HG03575 (cell line): ENCODE results near the gene RNF151.

Experiments used
- ATAC-seq: cut with Tn5 transposase; IDR thresholded peaks from one replicate; pipeline ENCODE4 v1.9.1; 2021; ENCODE audit not compliant: unreplicated experiment, insufficient number of reproducible peaks, low FRiP score; ENCODE audit errors: extremely low read depth

Gene RNF151

GRCh38 chr16:1974157-1975070 lies 7.8 kb downstream of the RNF151 start:
- no peak for ATAC-seq

DNA sequence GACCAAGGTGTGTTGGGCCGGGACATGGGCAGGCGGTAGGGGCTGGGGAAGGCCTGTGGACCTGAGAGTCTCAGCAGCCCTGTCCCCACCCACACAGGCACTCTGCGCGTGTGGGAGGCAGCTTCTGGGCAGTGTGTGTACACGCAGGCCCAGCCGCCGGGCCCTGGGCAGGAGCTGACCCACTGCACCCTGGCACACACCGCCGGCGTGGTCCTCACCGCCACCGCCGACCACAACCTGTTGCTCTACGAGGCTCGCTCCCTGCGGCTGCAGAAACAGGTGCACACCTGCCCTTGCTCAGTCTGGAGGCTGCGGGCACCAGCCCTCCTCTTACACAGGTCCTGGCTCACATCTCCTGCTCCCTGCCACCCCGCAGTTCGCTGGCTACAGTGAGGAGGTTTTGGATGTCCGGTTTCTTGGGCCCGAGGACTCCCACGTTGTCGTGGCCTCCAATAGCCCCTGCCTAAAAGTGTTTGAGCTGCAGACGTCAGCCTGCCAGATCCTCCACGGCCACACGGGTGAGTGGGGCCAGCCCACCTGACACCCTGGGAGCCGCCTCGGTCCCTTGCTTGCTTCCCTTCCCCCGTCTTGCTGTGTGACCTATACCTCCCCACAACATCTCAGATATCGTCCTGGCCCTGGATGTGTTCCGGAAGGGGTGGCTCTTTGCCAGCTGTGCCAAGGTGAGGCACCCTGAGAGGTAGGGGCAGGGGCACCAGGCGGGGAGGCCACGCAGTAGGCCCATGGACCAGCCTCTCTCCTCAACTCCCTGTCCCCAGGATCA lies 9.0 kb downstream of the RNF151 start:
- ATAC-seq: no peak

GRCh38 chr16:1976216-1976520 lies 9.5 kb downstream of the RNF151 start:
- no peak for ATAC-seq

- ATAC-seq: no peak
Observed at GRCh38 chr16:1976951-1977874, 10.6 kb downstream of the RNF151 start.

- no peak for ATAC-seq
Observed at GRCh38 chr16:1977875-1978268, 11.2 kb downstream of the RNF151 start.

DNA sequence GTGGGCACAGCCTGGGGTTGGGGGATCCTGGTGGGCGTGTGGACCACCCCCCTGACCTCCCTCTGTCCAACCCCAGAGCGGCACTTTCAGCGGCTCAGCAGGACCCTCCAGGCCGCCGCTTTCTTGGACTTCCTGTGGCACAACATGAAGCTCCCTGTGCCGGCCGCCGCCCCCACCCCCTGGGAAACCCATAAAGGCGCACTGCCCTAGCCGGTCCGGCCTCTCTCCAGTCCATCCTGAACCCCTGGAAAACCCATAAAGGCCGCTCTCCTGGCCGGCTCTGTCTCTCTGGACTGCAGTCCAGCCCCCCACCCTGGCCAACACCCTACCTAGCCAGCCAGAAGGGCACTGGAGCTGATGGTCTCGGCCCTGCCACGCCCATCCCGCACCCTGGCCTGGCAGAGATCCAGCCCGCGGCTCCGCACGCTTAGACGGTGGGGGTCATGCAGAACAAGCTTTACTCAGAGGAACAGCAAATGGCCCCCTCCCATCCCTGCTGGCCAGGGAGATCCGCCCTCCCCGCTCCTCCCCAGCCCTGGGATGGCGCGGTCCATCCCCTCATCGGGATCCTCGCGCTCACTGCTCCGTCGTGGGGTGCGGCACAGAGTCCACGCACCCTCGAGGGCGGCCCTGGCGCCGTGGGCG lies 11.9 kb downstream of the RNF151 start:
- ATAC-seq: no peak

- no peak for ATAC-seq
Observed at GRCh38 chr16:1979271-1980029, 12.8 kb downstream of the RNF151 start.

DNA sequence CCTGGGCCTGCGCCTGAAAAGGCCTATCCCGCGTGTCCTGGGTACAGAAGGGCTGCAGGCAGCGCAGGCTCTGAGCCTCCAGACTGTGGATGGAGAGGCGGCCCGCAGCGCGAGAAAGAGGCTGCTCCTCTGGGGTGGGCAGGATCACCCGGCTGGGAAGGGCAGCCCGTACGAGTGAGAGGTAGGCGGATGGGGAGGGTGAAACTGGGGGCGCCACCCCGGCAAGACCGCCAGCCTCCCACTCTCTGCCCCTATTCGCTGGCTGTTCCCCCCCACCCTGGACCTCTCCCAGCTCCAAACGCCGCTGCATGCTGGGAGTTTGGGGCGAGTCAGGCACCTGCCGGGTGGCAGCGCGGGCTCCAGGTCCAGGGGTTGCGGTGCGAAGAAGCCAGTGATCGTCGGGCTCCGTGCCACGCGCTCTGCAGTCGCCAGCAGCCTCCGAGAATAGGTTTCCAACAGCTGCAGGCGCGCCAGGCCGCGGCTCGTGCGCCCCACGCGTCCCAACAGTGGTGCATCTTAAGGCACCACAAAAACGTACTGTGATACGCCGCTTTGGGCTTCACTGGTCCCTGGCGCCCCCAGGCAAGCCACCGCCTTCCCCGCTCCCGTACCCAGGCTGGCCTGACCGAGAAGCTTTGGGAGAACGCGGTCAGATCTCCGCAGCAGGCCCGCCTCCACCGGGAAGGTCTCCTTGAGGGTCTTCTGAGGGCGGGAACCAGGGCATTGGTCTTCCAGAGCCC lies 13.5 kb downstream of the RNF151 start:
- ATAC-seq: no peak

DNA sequence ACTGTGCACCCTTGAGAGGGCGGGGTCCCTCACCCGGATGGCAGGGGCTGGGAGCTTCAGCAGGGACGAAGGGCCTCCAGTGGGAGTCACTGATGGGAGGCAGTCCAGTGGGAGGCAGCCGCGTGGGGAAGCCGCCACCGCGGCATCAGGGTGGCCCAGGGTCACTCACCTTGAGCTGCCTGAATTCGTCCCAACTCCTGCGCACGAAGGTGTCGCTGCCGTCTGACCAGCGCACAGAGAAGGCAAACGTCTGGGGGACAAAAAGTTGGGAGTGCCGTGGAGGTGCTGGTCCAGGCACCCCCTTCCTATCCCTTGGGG lies 14.1 kb downstream of the RNF151 start:
- ATAC-seq: no peak

DNA sequence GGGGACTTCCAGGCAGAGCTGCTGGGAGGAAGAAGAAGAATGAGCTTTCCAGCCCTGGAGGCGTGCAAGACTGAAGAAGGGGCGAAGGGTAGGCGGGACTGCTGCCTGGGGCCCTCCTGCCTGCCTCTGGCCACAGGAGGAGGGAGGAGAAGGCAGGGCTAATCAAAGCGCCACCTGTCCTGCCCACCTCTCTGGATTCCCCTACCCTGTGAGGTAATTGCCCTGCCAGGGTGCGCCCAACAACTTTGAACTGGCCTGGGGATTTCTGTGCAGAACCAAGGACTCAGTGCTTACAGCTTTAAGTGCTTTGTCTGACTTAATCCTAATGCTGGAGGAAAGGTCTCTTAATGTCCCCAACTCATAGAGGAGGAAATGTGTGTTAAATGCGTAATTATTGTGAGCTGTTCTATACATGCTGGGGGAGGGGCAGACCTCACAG lies 14.8 kb downstream of the RNF151 start, which contains the start of gene NOXO1:
Gene NOXO1, minus strand, starts transcription at position 72 of the 439 bp plus-strand sequence. CDS start 290 bp downstream, outside the sequence.
- ATAC-seq: no peak

DNA sequence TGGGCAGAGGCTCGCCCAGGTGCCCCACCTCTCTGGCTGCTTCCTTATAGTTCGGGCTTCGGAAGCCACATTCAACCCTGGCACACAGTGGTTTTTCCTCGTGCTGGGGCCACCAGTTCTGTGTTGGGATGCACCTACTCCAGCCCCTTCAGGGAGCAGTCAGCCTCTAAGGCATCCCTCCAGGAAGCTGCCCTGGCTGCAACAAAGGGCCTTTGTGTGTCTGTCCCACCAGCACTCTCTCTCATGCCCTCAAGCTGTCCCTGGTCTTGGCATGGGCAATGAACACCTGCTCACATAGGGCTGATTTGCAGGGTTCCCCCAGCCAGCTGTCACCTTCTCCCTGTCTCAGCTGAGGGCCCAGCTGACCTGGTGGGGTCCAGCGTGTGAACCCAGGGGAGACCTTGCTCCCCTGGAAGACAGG lies 15.4 kb downstream of the RNF151 start:
- ATAC-seq: no peak

DNA sequence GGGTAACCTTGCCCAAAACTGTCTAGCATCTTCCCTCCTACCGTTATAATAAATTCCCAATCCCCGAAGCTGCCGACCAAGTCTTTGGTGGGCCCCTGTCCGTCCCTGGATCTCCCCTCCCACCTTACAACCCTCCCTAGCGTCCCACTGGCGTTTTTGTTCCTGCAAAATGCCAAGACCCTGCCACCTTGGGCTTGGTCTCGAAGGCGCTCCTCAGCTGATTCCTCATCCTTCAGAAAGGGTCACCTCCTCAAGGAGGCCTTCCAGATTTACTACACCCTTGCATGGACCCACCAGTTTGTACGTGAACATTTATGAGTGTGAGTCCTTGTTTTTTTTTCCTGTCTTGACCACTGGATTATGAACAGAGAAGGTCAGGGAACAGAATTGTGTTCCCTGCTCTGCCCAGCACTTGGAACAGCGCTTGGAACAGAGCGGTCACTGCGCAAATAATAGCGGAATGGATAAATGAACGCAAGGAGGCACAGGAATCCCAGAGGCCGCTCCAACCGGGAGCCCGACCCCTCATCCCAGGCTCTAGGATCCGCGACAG lies 16.4 kb downstream of the RNF151 start:
- no peak for ATAC-seq

DNA sequence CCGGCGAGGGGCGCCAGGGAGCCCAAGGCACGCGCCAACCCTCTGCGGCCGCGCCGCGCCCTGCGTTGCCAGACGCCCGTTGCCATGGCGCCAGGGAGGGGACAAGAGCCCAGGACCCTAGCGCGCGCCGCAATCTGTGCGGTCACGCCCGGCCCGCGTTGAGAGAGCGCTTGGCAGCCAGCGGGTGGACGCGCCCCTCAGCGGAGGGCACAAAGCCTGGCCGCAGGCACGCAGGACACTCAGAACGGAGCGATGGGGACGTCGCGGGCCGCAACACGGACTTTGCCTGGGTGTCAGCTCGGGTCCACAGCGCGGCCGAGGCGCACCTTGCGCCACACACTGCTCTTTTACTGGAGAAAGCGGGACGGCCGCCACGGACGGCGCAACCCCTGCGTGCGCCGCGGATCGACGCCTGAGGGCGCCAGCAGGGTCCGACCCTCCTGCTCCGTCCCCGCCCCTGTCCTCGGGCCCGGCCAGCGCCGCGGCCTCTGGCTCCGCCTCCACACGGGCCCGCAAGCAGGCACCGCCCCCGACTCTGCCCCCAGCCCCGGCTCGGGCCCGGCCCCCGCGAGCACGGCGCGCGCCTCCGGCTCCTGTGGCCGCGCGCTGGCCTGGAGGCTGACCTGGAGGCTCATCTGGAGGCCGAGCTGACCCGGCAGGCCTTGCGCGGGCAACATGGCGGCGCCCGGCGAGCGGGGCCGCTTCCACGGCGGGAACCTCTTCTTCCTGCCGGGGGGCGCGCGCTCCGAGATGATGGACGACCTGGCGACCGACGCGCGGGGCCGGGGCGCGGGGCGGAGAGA lies 17.1 kb downstream of the RNF151 start, which contains the start of gene GFER:
Gene GFER, plus strand, starts transcription at position 650 of the 803 bp plus-strand sequence. Its CDS starts 26 bp downstream, at position 676.
- ATAC-seq: no peak

- no peak for ATAC-seq
Observed at GRCh38 chr16:1984347-1985225, 17.9 kb downstream of the RNF151 start.

DNA sequence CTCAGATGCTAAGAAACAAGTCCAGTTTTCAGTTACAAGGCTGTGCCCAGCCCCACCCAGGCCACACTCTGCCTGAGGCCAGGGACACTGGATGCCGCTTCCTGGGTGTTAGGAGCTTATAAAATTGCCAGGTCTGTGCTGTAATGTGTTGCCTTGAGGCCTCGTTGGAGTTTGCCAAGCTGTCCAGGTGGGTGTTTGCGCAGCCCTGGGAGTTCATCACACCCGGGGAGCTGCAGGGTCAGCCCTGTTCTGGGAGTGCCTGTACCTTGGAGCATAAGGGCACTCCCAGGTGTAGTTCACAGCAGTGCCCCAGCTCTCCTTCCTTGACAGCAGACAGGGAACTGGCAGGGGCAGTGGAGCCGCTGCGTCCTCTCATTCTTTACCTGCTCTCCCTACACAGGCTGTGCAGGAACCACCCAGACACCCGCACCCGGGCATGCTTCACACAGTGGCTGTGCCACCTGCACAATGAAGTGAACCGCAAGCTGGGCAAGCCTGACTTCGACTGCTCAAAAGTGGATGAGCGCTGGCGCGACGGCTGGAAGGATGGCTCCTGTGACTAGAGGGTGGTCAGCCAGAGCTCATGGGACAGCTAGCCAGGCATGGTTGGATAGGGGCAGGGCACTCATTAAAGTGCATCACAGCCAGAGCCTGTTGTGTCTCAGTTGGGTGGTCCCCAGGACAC lies 19.0 kb downstream of the RNF151 start:
- no peak for ATAC-seq
